Measurements from ENCODE around the gene IDH3A. TPM values are rescaled to one million over a fixed set of nuclear protein-coding genes. Genes with fewer than 3 reads are reported as not detected.

Gene IDH3A
- total and polyA plus RNA-seq, 4 donors, result 47.1 to 104 (median 96.2) TPM

DNA sequence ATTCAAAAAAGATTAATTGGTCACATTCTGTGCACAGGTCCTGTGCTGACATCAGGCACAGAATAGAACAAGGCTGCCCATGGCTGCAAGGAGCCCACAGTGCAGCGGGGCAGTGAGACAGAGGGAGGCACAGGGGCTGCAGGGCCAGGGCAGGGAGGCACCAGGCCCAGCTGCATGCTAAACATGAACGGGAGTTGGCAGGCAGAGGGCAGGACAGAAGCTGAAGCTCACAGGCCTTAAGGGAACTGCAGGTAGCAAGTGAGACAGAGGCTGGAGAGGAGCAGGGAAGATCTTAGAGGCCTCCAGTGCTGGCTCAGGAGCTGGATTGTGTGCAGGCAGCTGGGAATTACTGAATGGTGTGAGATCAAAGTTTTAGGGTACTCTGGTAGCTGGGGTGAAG lies 26.2 kb downstream of the IDH3A start:
- Histone ChIP-seq H3K27ac (ENCODE audit: low read depth, low read length) (no peak overlapping the region), H3K4me1 (ENCODE audit: control insufficient read depth, insufficient read depth, low read length) (no peaks in the 10 kb centered on the region), H3K9me3 (ENCODE audit: control insufficient read depth, insufficient read depth, low read length) (no peaks in the 10 kb centered on the region), H3K36me3 (ENCODE audit: control insufficient read depth, insufficient read depth, low read length) (peaks cover 57% of the 10 kb centered on the region), H3K27me3 (ENCODE audit: control insufficient read depth, insufficient read depth, low read length) (no peaks in the 10 kb centered on the region), H3K4me3 (ENCODE audit: low read depth, low read length) (no peak overlapping the region)
- DNase-seq (ENCODE audit: low read depth in 4 of 6, low spot score in 6 of 6), result no peak
- 55% methylated on average over 2 of the region's 2 CpGs for WGBS (ENCODE audit: insufficient coverage)

DNA sequence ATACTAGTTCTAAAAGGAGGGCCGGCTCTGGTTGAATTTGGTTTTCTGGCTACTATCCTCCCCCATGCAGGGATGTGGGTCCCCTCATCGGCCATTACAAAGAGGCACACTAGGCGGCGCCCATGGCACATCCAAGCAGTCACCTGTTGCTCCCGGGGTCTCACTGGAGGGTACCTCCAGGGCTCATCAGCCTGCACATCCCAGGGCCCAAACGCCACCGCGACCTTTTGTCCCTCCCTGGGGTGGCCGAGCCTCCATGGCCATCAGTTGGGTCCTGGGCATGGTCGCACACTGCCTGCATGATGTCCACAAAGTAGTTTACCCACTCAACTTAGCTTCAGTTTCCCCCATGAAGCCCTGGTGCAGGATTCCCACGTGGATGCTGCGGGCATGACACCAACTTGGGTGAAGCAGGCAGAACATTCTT lies 28.3 kb downstream of the IDH3A start:
- H3K4me3 ChIP-seq (ENCODE audit: low read depth, low read length), result no peak overlapping the region
- peaks cover 58% of the 10 kb centered on the region for H3K36me3 ChIP-seq (ENCODE audit: control insufficient read depth, insufficient read depth, low read length)
- DNase-seq (ENCODE audit: low read depth in 4 of 6, low spot score in 6 of 6), result peak in 5 of 6 donors; percentile 19 to 53 (median 24)
- WGBS (ENCODE audit: insufficient coverage), result 15% methylated on average over 10 of the region's 12 CpGs
- no peaks in the 10 kb centered on the region for H3K9me3 ChIP-seq (ENCODE audit: control insufficient read depth, insufficient read depth, low read length)
- no peaks in the 10 kb centered on the region for H3K27me3 ChIP-seq (ENCODE audit: control insufficient read depth, insufficient read depth, low read length)
- no peaks in the 10 kb centered on the region for H3K4me1 ChIP-seq (ENCODE audit: control insufficient read depth, insufficient read depth, low read length)
- H3K27ac ChIP-seq (ENCODE audit: low read depth, low read length), result no peak overlapping the region

DNA sequence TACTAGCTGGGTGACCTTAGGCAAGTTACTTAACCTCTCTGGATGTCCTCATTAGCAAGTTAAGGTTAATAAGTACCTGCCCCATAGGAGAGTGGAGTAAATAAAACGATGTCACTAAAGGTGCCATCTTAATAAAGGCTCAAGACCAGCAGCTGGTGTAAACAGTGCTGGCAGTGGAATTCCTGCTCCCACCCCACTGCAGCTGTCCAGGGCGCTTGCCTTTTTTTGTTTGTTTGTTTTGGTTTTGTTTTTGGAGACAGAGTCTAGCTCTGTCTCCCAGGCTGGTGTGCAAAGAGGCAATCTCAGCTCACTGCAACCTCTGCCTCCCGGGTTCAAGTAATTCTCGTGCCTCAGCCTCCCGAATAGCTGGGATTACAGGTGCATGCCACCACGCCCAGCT lies 28.9 kb downstream of the IDH3A start:
- no peak for DNase-seq (ENCODE audit: low read depth in 4 of 6, low spot score in 6 of 6)
- Histone ChIP-seq H3K36me3 (ENCODE audit: control insufficient read depth, insufficient read depth, low read length) (peaks cover 55% of the 10 kb centered on the region), H3K27me3 (ENCODE audit: control insufficient read depth, insufficient read depth, low read length) (no peaks in the 10 kb centered on the region), H3K27ac (ENCODE audit: low read depth, low read length) (no peak overlapping the region), H3K9me3 (ENCODE audit: control insufficient read depth, insufficient read depth, low read length) (no peaks in the 10 kb centered on the region), H3K4me1 (ENCODE audit: control insufficient read depth, insufficient read depth, low read length) (no peaks in the 10 kb centered on the region), H3K4me3 (ENCODE audit: low read depth, low read length) (no peak overlapping the region)
- 96% methylated on average over 5 of the region's 6 CpGs for WGBS (ENCODE audit: insufficient coverage)

DNA sequence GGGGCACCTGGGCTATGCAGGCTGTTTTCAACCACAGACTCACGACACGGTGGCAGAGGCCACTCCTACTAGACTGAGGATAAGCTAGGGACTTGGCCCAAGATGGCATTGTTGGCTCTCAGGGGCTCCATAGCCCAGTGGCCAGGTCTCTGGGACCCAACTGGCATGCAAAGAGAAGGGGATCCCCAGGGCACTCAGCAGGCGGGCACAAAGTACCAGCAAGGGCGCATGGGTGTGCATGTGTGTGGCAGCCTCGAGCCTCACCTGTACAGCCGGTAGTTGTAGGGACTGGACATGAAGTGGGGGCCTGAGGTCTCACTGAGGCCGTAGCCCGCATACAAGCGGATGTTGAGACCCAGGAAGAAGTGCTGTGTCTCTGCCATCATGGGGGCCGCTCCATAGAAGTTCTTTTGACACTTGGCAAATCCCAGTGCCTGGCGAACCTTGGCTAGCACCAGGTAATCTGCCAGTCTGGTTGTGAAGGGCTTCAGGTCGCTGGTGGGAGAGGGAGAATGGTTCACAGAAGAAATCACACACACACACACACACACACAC lies 30.2 kb downstream of the IDH3A start:
- H3K27me3 ChIP-seq (ENCODE audit: control insufficient read depth, insufficient read depth, low read length), result no peaks in the 10 kb centered on the region
- H3K4me1 ChIP-seq (ENCODE audit: control insufficient read depth, insufficient read depth, low read length), result no peaks in the 10 kb centered on the region
- H3K36me3 ChIP-seq (ENCODE audit: control insufficient read depth, insufficient read depth, low read length), result peaks cover 44% of the 10 kb centered on the region
- no peak overlapping the region for H3K4me3 ChIP-seq (ENCODE audit: low read depth, low read length)
- H3K27ac ChIP-seq (ENCODE audit: low read depth, low read length), result no peak overlapping the region
- no peaks in the 10 kb centered on the region for H3K9me3 ChIP-seq (ENCODE audit: control insufficient read depth, insufficient read depth, low read length)
- 92% methylated on average over 10 of the region's 12 CpGs for WGBS (ENCODE audit: insufficient coverage)
- no peak for DNase-seq (ENCODE audit: low read depth in 4 of 6, low spot score in 6 of 6)

DNA sequence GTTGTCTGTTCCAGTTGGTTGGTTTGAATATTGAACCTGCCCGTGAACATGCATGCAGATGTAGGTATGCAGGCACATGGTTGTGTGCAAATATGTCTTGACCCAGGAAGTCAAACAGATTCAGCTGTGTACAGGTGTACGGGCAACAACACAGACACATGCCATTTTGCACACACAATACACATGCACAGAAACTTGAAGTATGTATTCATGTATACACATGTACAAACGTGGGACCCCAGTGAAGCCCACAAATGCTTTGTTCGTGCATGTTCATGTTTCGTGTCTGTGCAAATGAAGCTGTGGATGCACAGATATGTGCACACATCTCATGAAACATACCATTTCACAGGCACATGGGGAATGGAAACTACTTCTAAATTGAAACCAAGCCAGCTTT lies 30.7 kb downstream of the IDH3A start:
- Histone ChIP-seq H3K4me1 (ENCODE audit: control insufficient read depth, insufficient read depth, low read length) (no peaks in the 10 kb centered on the region), H3K4me3 (ENCODE audit: low read depth, low read length) (no peak overlapping the region), H3K27me3 (ENCODE audit: control insufficient read depth, insufficient read depth, low read length) (no peaks in the 10 kb centered on the region), H3K27ac (ENCODE audit: low read depth, low read length) (no peak overlapping the region), H3K36me3 (ENCODE audit: control insufficient read depth, insufficient read depth, low read length) (peaks cover 44% of the 10 kb centered on the region), H3K9me3 (ENCODE audit: control insufficient read depth, insufficient read depth, low read length) (no peaks in the 10 kb centered on the region)
- no peak for DNase-seq (ENCODE audit: low read depth in 4 of 6, low spot score in 6 of 6)
- 67% methylated on average over 1 of the region's 5 CpGs for WGBS (ENCODE audit: insufficient coverage)

DNA sequence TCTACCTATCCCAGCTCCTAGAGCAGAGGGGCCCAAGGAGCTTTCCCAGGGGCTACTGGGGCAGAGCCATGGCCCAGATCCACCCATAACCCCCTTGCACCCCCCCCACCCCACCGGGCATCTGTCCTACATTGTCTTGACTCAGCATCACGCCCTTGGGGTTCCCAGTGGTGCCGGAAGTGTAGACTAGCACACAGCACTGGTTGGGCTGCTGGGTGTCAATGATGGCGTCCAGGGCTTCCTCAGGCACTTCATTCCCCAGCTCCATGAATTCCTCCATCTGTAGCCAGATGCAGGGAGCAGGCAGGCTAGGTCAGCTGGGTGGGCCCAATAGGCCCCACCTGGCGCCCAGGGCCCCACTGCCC lies 33.2 kb downstream of the IDH3A start:
- H3K27ac ChIP-seq (ENCODE audit: low read depth, low read length), result no peak overlapping the region
- H3K27me3 ChIP-seq (ENCODE audit: control insufficient read depth, insufficient read depth, low read length), result no peaks in the 10 kb centered on the region
- 97% methylated on average over 4 of the region's 5 CpGs for WGBS (ENCODE audit: insufficient coverage)
- H3K36me3 ChIP-seq (ENCODE audit: control insufficient read depth, insufficient read depth, low read length), result peaks cover 40% of the 10 kb centered on the region
- H3K4me3 ChIP-seq (ENCODE audit: low read depth, low read length), result no peak overlapping the region
- H3K9me3 ChIP-seq (ENCODE audit: control insufficient read depth, insufficient read depth, low read length), result no peaks in the 10 kb centered on the region
- no peak for DNase-seq (ENCODE audit: low read depth in 4 of 6, low spot score in 6 of 6)
- H3K4me1 ChIP-seq (ENCODE audit: control insufficient read depth, insufficient read depth, low read length), result no peaks in the 10 kb centered on the region

DNA sequence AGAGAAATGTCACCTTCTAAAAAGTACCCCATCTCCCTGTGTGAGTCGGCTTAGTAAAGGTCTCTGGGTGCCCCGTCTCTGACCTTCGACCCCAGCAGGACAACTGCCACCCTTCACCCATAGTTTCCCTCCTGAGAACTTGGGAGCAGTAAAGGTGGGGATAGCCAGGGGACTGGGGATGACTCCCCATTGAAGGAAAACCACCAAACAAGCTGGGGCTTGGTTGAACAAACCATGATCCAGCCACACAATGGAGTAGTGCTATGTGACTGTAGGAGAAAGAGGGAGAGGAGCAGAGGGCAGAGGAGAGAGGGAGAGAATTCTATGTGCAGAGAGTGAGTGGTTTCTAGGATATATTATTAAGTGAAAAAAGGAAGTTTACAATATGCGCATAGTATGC lies 33.7 kb downstream of the IDH3A start:
- no peaks in the 10 kb centered on the region for H3K27me3 ChIP-seq (ENCODE audit: control insufficient read depth, insufficient read depth, low read length)
- DNase-seq (ENCODE audit: low read depth in 4 of 6, low spot score in 6 of 6), result no peak
- no peak overlapping the region for H3K27ac ChIP-seq (ENCODE audit: low read depth, low read length)
- H3K4me3 ChIP-seq (ENCODE audit: low read depth, low read length), result no peak overlapping the region
- H3K9me3 ChIP-seq (ENCODE audit: control insufficient read depth, insufficient read depth, low read length), result no peaks in the 10 kb centered on the region
- WGBS (ENCODE audit: insufficient coverage), result 100% methylated on average over 1 of the region's 4 CpGs
- H3K36me3 ChIP-seq (ENCODE audit: control insufficient read depth, insufficient read depth, low read length), result peaks cover 40% of the 10 kb centered on the region
- no peaks in the 10 kb centered on the region for H3K4me1 ChIP-seq (ENCODE audit: control insufficient read depth, insufficient read depth, low read length)

DNA sequence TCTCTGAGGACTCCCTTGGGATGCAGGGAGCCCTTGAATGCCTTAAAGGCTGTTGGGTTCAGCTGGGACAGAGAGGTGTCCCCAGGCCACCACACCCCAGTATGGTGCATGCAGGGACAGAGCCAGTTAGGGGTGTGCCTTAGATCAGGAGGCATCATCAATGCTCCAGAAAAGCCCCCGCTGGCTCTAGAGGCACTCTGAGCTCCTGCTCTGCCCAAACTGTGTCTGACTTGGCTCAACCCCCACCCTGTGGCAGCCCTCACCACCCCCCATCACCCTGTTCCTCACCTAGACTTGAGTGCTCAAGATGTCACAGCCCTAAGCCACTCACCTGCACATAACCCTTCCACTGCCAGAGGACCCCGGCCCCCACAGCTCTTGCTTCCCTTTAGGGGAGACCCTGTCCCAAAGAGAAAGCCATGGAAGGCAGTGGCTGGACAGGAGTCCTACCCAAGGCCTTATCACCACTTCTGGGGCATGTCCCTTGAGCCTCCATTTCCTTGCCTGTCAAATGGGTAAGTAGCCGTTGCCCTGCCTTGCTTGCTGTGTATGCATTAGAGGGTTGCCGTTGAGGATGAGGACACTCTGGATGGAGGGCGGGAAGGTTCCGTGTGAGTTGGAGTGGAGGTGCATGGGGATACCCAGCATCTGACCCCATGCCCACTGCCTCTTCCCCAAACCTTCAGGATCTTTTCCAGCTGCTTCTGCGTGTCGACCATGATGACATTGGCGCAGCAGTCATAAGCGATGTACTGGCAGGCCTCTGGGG lies 43.8 kb downstream of the IDH3A start:
- Histone ChIP-seq H3K27ac (ENCODE audit: low read depth, low read length) (no peak overlapping the region), H3K4me3 (ENCODE audit: low read depth, low read length) (no peak overlapping the region), H3K9me3 (ENCODE audit: control insufficient read depth, insufficient read depth, low read length) (no peaks in the 10 kb centered on the region), H3K27me3 (ENCODE audit: control insufficient read depth, insufficient read depth, low read length) (no peaks in the 10 kb centered on the region), H3K4me1 (ENCODE audit: control insufficient read depth, insufficient read depth, low read length) (peaks cover 11% of the 10 kb centered on the region), H3K36me3 (ENCODE audit: control insufficient read depth, insufficient read depth, low read length) (peaks cover 26% of the 10 kb centered on the region)
- DNase-seq (ENCODE audit: low read depth in 4 of 6, low spot score in 6 of 6), result no peak
- 100% methylated on average over 3 of the region's 10 CpGs for WGBS (ENCODE audit: insufficient coverage)

DNA sequence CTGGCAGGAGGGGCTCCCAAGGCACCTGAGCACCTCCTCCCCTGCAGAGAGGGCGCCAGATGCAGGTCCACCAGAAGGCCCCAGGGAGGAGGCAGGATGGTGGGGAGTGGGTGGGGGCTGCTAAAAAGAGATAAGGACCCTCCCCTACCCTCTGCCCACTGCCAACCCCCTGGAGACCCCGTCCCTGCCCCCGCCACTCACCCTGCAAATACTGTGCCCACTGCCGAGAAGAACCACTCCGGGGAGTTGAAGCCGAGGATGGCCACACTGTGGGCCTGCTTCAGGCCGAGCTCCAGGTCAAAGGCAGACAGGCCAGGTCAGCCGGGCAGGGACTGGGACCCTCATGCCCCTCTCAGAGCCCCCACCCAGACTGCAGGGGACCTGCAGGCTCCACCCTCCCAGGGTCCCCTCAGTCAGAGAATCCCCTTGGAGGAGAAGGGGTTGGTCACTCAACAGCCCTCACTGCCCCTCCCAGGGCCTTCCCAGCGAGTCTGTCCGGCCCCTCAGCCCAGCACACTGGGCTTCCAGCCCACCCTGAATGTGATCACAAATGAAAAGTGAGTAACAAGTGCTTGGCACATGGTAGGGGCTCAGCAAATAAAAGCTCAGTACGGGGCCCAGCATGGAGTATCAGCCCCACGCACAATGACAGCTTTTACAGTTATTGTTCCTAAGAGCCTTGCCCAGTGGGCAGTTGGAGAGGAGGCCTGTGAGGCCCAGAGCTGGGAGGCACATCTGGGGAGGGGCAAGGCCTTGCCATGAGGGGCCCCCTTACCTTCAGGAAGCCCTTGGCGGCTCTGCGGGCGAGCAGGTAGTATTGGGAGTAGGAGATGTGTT lies 44.8 kb downstream of the IDH3A start:
- no peaks in the 10 kb centered on the region for H3K9me3 ChIP-seq (ENCODE audit: control insufficient read depth, insufficient read depth, low read length)
- H3K4me1 ChIP-seq (ENCODE audit: control insufficient read depth, insufficient read depth, low read length), result peaks cover 11% of the 10 kb centered on the region
- H3K27me3 ChIP-seq (ENCODE audit: control insufficient read depth, insufficient read depth, low read length), result no peaks in the 10 kb centered on the region
- H3K4me3 ChIP-seq (ENCODE audit: low read depth, low read length), result no peak overlapping the region
- DNase-seq (ENCODE audit: low read depth in 4 of 6, low spot score in 6 of 6), result peak in 1 of 6 donors; percentile 21
- peaks cover 26% of the 10 kb centered on the region for H3K36me3 ChIP-seq (ENCODE audit: control insufficient read depth, insufficient read depth, low read length)
- H3K27ac ChIP-seq (ENCODE audit: low read depth, low read length), result no peak overlapping the region
- WGBS (ENCODE audit: insufficient coverage), result 69% methylated on average over 12 of the region's 15 CpGs
